ENCODE data around the gene RYR2.
"Not testable (repeated sequence)": the region's sequence is repeated elsewhere in the genome, so short reads cannot be mapped to it uniquely, and the experiment has no call there.

The RYR2 gene

GRCh38 chr1:237792149-237792548 is 750.2 kb downstream of the RYR2 start:
- no peak for DNase-seq (ENCODE audit: low read depth)

- no peak for DNase-seq (ENCODE audit: low read depth)
Observed at GRCh38 chr1:237792726-237793125, 750.7 kb downstream of the RYR2 start.

DNA sequence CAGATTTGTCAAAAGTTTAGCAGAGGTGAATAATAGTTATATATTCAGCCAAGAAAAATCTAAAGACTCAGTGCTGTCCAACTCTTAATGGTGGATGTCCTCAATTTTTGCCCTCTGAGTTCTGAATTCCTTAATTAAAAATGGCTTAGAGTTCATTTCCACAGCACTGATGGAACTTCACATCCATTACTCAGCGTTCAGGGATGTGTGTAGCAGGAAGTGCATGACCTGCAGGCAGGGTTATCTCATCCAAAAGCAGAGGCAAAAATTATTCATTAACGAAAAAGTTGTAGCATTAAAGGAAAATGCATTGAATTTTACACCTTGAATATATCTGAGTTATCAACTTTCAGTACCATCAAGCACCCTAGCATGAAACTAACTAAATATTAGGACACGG is 752.1 kb downstream of the RYR2 start:
- DNase-seq (ENCODE audit: low read depth), result peak; percentile 63

GRCh38 chr1:237795558-237795957 is 753.6 kb downstream of the RYR2 start:
- DNase-seq (ENCODE audit: low read depth), result no peak

GRCh38 chr1:237799762-237800474 is 757.9 kb downstream of the RYR2 start:
- DNase-seq (ENCODE audit: low read depth), result peak; percentile 85

DNA sequence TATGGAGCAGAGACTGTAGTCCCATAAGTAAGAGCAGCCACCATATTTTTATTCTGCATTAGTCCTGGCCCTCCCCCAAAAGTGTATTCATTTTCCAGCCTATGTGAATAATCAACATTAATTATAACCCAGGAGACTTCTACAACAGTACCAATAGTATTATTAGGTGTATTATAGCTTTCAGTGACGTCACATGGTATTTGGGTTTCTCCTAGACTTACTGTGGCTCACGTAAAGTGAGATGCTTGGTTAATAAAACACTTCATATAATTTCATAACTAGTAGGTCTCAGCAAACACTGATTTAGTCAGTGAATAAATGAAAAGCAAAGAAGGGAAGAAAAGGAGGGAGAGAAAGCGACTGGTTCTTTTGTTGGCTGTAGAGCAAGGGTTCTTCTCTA is 762.5 kb downstream of the RYR2 start:
- DNase-seq (ENCODE audit: low read depth), result no peak

GRCh38 chr1:237809099-237809498 is 767.1 kb downstream of the RYR2 start:
- no peak for DNase-seq (ENCODE audit: low read depth)

GRCh38 chr1:237811633-237812032 is 769.6 kb downstream of the RYR2 start:
- DNase-seq (ENCODE audit: low read depth), result no peak

- no peak for DNase-seq (ENCODE audit: low read depth)
Observed at GRCh38 chr1:237812061-237812460, 770.1 kb downstream of the RYR2 start.

DNA sequence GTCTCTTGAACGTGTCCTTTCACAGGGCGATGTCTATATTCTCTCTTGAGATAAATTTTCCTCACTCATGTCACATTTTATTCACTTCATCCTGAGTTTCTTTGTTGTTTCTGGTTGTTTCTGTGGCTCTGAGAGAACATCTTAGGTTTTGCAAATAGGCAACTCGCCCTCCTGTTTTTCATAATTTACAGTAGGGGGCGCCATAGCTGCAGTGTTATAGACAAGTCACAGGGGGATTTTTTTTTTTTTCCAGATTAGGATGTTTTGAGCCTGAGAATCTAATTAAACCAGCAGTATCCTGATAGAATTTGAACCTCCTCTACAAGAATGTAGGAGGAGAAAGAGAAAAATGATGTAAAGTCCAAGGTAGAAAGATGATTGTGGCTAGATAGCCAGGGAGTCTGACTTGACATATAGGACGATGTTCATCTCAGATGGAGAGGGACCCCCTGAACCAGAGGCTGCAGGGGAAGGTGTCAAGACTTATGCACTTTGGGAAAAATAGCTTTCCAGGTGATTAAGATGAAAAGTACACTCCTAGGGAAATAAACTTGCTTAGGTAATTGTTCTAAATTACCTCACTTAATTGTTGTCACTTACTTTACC is 772.4 kb downstream of the RYR2 start:
- DNase-seq (ENCODE audit: low read depth), result peak; percentile 66

GRCh38 chr1:237817277-237817676 is 775.3 kb downstream of the RYR2 start:
- DNase-seq (ENCODE audit: low read depth), result no peak

- DNase-seq (ENCODE audit: low read depth), result peak; percentile 52
Observed at GRCh38 chr1:237820634-237821033, 778.6 kb downstream of the RYR2 start.

DNA sequence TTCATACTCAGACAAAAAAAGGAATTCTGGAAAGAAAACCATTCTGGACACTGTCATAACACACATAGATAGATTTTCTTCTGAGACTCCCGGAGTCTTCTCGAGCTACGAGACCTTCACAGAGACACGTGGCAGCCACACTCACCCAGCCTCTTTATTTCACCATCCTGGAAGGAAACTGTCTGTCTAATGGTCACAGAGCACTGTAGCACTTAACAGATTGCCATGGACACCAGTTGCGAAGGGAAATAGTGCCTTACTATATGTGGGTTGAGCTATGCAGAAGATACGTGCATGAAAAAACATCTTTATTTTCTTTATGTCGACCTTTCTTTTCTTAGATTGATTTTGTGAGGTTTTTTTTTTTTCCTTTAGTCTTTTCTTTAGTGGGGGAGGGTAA is 790.9 kb downstream of the RYR2 start:
- no peak for DNase-seq (ENCODE audit: low read depth)

- DNase-seq (ENCODE audit: low read depth), result no peak
Observed at GRCh38 chr1:237834048-237834447, 792.1 kb downstream of the RYR2 start.

DNA sequence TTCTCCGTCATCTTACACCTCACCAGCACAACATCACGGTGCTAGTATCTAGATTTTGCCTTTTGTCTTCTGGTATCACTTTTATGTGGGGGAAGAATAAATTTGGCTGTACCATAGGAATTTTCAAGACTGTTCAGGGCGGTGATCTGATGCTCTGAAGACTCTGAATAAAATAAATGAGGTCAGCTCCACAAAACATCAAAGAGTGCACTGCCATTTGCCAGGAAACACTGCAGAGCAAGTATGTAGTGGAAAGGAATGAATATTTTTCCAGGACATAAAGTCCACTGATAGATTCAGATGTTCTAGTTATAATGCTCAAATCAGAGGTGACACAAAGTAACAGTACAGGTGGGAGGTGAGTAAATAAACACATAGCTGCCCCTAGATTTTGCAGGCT is 792.5 kb downstream of the RYR2 start:
- DNase-seq (ENCODE audit: low read depth), result no peak

DNA sequence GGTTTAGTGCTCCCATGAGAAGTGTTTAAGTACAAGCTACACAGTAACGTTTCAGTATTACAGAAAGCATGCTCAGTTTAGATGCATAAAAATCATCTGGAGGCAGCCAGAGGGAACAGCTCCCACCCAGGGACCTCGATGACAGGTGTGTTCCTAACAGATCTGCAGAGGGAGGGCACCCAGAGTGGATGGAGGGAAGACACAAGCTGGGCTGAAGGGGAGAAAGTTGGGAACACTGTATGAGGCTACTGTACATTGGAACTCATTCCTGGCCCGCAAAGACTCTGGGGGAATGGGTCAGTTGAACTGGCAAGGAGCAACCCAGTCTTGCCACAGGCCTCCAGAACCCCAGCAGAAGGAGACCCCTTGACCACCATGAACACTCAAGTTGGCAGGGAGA is 796.3 kb downstream of the RYR2 start:
- no peak for DNase-seq (ENCODE audit: low read depth)

- DNase-seq (ENCODE audit: low read depth), result no peak
Observed at GRCh38 chr1:237838904-237839534, 797.0 kb downstream of the RYR2 start.

DNA sequence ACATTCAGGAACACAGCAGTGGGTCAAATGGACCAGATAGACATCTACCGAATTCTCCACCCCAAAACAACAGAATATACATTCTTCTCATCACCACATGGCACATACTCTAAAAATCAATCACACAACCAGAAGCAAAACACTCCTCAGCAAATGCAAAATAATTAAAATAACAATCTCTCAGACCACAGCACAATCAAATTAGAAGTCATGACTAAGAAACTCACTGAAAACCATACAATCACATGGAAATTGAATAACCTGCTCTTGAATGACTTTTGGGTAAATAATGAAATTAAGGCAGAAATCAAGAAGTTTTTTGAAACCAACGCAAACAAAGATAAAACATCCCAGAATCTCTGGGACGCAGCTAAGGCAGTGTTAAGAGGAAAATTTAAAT is 799.5 kb downstream of the RYR2 start:
- no peak for DNase-seq (ENCODE audit: low read depth)

- not testable (repeated sequence) for DNase-seq (ENCODE audit: low read depth)
Observed at GRCh38 chr1:237843516-237843915, 801.5 kb downstream of the RYR2 start.

- peak; percentile 74 for DNase-seq (ENCODE audit: low read depth)
Observed at GRCh38 chr1:237851210-237851845, 809.3 kb downstream of the RYR2 start.

GRCh38 chr1:237852342-237852741 is 810.4 kb downstream of the RYR2 start:
- DNase-seq (ENCODE audit: low read depth), result no peak

GRCh38 chr1:237857455-237857854 is 815.5 kb downstream of the RYR2 start:
- DNase-seq (ENCODE audit: low read depth), result no peak

- no peak for DNase-seq (ENCODE audit: low read depth)
Observed at GRCh38 chr1:237858992-237859391, 817.0 kb downstream of the RYR2 start.
